Mesodermal cell (in vitro differentiated cells): ENCODE results near the gene CYTH4.

ENCODE experiments used
- H3K27ac ChIP-seq: 2 replicates; pipeline ENCODE4 v1.7.0; 2013; ENCODE audit warnings: mild to moderate bottlenecking, low read depth, low read length, moderate library complexity; ENCODE audit not compliant: severe bottlenecking
- H3K36me3 ChIP-seq: 2 replicates; pipeline ENCODE4 v1.7.1; 2013; ENCODE audit warnings: mild to moderate bottlenecking, low read length, moderate library complexity; ENCODE audit not compliant: control insufficient read depth, insufficient read depth
- H3K4me1 ChIP-seq: one replicate; pipeline ENCODE4 v1.7.1; 2013; ENCODE audit warnings: mild to moderate bottlenecking, low read length; ENCODE audit not compliant: insufficient read depth, control insufficient read depth, poor library complexity, severe bottlenecking
- H3K4me3 ChIP-seq: 2 replicates; pipeline ENCODE4 v1.7.0; 2013; ENCODE audit warnings: low read length, control low read depth, mild to moderate bottlenecking; ENCODE audit not compliant: insufficient read depth, poor library complexity, severe bottlenecking; ENCODE audit errors: extremely low read depth
- H3K9me3 ChIP-seq: 2 replicates; pipeline ENCODE4 v1.7.1; 2013; ENCODE audit warnings: mild to moderate bottlenecking, low read length, moderate library complexity; ENCODE audit not compliant: control insufficient read depth
- WGBS, 2 experiments: methylation state at CpG; one replicate each; pipeline ENCODE4 v1.1.5; 2013; ENCODE audit warnings: missing lambda C conversion rate in 2 of 2; ENCODE audit not compliant: insufficient coverage in 2 of 2; 5-methylcytosine and 5-hydroxymethylcytosine counted together

The CYTH4 gene

DNA sequence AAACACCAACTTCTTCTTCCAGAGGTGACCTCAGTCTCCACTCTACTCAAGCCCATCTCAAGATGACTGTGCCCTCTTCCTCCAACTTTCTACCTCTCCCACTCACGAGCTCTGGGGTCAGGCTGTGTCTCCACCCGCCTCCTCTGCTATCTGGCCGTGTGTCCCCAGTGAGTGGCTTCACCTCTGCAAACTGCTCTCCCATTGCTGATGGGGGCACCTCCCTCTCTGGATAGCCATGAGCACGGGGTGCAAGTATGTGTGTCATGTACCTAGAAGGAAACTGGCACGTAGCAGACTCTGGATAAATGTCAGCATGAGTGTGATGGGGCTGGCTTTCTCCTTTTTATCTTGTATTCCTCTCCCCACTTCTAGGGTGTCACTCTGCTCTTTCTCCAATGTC lies 20.0 kb upstream of the CYTH4 start:
- Histone ChIP-seq H3K9me3 (peaks cover 6% of the 10 kb centered on the region), H3K4me3 (no peak overlapping the region), H3K36me3 (no peaks in the 10 kb centered on the region), H3K4me1 (peaks cover 8% of the 10 kb centered on the region), H3K27ac (no peak overlapping the region)
- WGBS, 2 experiments, result 72 to 96% methylated on average over 2 to 3 of the region's 5 CpGs

GRCh38 chr22:37263966-37264887 lies 18.1 kb upstream of the CYTH4 start:
- 78 to 81% methylated on average over 7 to 8 of the region's 10 CpGs for WGBS, 2 experiments
- H3K4me1 ChIP-seq, result peaks cover 6% of the 10 kb centered on the region
- no peak overlapping the region for H3K4me3 ChIP-seq
- no peak overlapping the region for H3K27ac ChIP-seq
- H3K36me3 ChIP-seq, result no peaks in the 10 kb centered on the region
- H3K9me3 ChIP-seq, result peaks cover 6% of the 10 kb centered on the region

- Histone ChIP-seq H3K36me3 (no peaks in the 10 kb centered on the region), H3K27ac (no peak overlapping the region), H3K4me3 (no peak overlapping the region), H3K4me1 (peaks cover 5% of the 10 kb centered on the region), H3K9me3 (peaks cover 6% of the 10 kb centered on the region)
- WGBS, 2 experiments, result 71% methylated on average over 16 to 18 of the region's 18 CpGs
Measured at GRCh38 chr22:37266581-37267134, 15.7 kb upstream of the CYTH4 start.

DNA sequence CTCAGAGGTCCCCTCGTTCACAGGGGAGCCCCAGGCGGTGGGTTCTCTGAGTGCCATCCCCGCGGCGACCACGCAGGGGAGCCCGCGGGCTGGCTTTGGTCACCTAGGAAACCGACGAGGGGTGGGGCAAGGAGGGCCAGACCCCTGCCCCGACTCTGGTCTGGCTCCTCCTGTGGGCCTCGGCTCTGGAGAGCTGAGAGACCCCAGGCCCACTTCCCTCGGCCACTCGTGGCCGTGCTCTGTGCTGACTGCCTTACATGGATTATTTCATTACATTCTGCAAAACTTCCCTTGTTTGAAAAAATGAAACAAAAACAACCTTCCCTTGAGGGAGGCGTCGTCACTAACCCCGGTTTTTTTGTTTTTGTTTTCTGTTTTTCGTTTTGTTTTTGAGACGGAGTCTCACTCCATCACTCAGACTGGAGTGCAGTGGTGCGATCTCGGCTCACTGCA lies 15.1 kb upstream of the CYTH4 start:
- Histone ChIP-seq H3K4me3 (no peak overlapping the region), H3K36me3 (no peaks in the 10 kb centered on the region), H3K27ac (no peak overlapping the region), H3K9me3 (peaks cover 6% of the 10 kb centered on the region), H3K4me1 (peaks cover 5% of the 10 kb centered on the region)
- WGBS, 2 experiments, result 21 to 24% methylated on average over 20 of the region's 22 CpGs

- H3K27ac ChIP-seq, result no peak overlapping the region
- WGBS, 2 experiments, result 84 to 89% methylated on average over 6 to 8 of the region's 11 CpGs
- no peaks in the 10 kb centered on the region for H3K36me3 ChIP-seq
- H3K4me3 ChIP-seq, result no peak overlapping the region
- peaks cover 5% of the 10 kb centered on the region for H3K4me1 ChIP-seq
- peaks cover 6% of the 10 kb centered on the region for H3K9me3 ChIP-seq
Measured at GRCh38 chr22:37267661-37268413, 14.5 kb upstream of the CYTH4 start.

- Histone ChIP-seq H3K27ac (no peak overlapping the region), H3K9me3 (no peaks in the 10 kb centered on the region), H3K4me1 (peaks cover 11% of the 10 kb centered on the region), H3K36me3 (no peaks in the 10 kb centered on the region), H3K4me3 (no peak overlapping the region)
- WGBS, 2 experiments, result 88 to 95% methylated on average over 3 to 6 of the region's 8 CpGs
Measured at GRCh38 chr22:37269936-37270678, 12.2 kb upstream of the CYTH4 start.

DNA sequence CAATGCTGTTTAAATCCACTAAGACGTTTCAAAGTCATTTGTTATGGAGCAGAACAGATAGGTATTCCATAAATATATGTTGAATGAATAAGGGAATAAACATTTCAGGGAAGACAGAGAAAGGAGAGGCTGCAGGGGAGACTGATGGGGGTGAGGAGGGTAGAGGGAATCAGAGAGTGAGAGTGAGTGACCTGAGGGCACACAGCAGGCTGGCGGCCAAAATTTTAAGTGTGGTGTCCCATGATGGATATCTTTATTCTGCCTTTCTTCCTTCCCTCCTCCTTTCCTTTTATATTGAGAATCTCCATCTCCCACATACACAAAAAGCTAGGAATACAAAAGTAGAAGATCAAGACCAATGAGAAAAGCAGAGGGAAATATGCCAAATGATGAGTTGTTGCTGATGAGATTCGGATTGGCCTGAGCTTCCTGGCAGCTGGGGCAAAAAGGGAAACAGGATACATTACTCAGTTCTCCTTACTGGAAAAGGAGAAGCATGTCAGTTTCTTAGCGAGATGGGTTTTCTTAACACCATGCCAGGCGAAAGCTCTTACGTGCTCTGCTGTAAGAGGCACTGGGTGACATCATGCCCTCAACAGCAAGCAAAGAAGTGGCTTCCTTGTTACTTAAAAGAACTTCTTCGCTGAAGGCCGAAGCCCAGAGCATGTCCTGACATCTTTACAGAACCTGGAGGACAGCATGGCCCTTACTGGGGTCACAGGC lies 11.2 kb upstream of the CYTH4 start:
- Histone ChIP-seq H3K4me1 (peaks cover 11% of the 10 kb centered on the region), H3K27ac (no peak overlapping the region), H3K4me3 (no peak overlapping the region), H3K36me3 (no peaks in the 10 kb centered on the region), H3K9me3 (no peaks in the 10 kb centered on the region)
- 88 to 96% methylated on average over 7 of the region's 8 CpGs for WGBS, 2 experiments

GRCh38 chr22:37273126-37273845 lies 9.0 kb upstream of the CYTH4 start:
- Histone ChIP-seq H3K4me1 (peaks cover 5% of the 10 kb centered on the region), H3K36me3 (no peaks in the 10 kb centered on the region), H3K4me3 (no peak overlapping the region), H3K9me3 (no peaks in the 10 kb centered on the region), H3K27ac (no peak overlapping the region)
- WGBS, 2 experiments, result 67 to 71% methylated on average over 12 of the region's 17 CpGs

GRCh38 chr22:37273846-37274225 lies 8.5 kb upstream of the CYTH4 start:
- Histone ChIP-seq H3K4me3 (no peak overlapping the region), H3K9me3 (no peaks in the 10 kb centered on the region), H3K4me1 (peaks cover 5% of the 10 kb centered on the region), H3K36me3 (no peaks in the 10 kb centered on the region), H3K27ac (no peak overlapping the region)
- WGBS, 2 experiments, result 85 to 90% methylated on average over 8 of the region's 8 CpGs
